Lower leg skin (tissue), 4 donors: Measurements from ENCODE around the gene IRX6. TPM values are rescaled to one million over a fixed set of nuclear protein-coding genes. Genes with fewer than 3 reads are reported as not detected.

Experiments
- DNase-seq, 2 donors: peaks; one replicate each; pipeline ENCODE4 v3.0.0-alpha.2; 2019; ENCODE audit warnings: low spot score in 2 of 2
- H3K4me3 ChIP-seq: fragments of 200-600 bp; sonication (generic); 2 replicates; pipeline ENCODE4 v1.5.1; 2017; ENCODE audit warnings: mild to moderate bottlenecking, low read depth; ENCODE audit not compliant: poor library complexity, severe bottlenecking
- CTCF ChIP-seq, 3 donors: fragments of 450-650 bp; IDR thresholded peaks; one replicate each; pipeline ENCODE4 v1.5.1; 2016; ENCODE audit warnings: antibody characterized with exemption in 3 of 3, mild to moderate bottlenecking in 3 of 3, moderate library complexity in 2 of 3
- POLR2A ChIP-seq, 2 donors: fragments of 450-650 bp; IDR thresholded peaks; one replicate each; pipeline ENCODE4 v1.6.1; 2016 to 2017; ENCODE audit warnings: antibody characterized with exemption in 2 of 2, mild to moderate bottlenecking in 1 of 2, moderate library complexity in 1 of 2
- WGBS, 2 donors: methylation state at CpG; one replicate each; pipeline ENCODE4 v1.1.5; 2018; 5-methylcytosine and 5-hydroxymethylcytosine counted together
- intact Hi-C: fragments of 100-400 bp; cut with DNase I; formaldehyde crosslinking; loops from one replicate; pipeline ENCODE4 v1.15.0; 2023; ENCODE audit warnings: low total_unique reads
- total RNA-seq, 4 donors: library from RNA; depleted of rRNA; stranded (reverse); fragments of >200 nt; gene quantifications; one replicate each; pipeline ENCODE4 v1.1.0, GENCODE V29; 2016

Gene IRX6
- total RNA-seq, 4 donors from 2014 or later: 6.7 to 17.7 (median 13.3) TPM

GRCh38 chr16:55328611-55329569 is 4.9 kb downstream of the IRX6 start:
- DNase-seq: no peak
- H3K4me3 ChIP-seq: no peak overlapping the region
- no peak for TF ChIP-seq CTCF (IDR thresholded peaks at IDR 0.05)
- no peak for TF ChIP-seq POLR2A (IDR thresholded peaks at IDR 0.05)
- WGBS, 2 donors: 69 to 76% methylated on average over 45 to 53 of the region's 55 CpGs
- intact Hi-C loops: no loop called here

- intact Hi-C loops: no loop called here
- DNase-seq: no peak
- no peak for TF ChIP-seq CTCF (IDR thresholded peaks at IDR 0.05)
- TF ChIP-seq POLR2A (IDR thresholded peaks at IDR 0.05): no peak
- no peak overlapping the region for H3K4me3 ChIP-seq
- WGBS, 2 donors: 72 to 78% methylated on average over 8 of the region's 8 CpGs
These were observed 5.9 kb downstream of the IRX6 start for GRCh38 chr16:55329791-55330428.

- WGBS, 2 donors: 66 to 73% methylated on average over 52 to 53 of the region's 53 CpGs
- DNase-seq: no peak
- H3K4me3 ChIP-seq: no peak overlapping the region
- intact Hi-C loops: no loop called here
- TF ChIP-seq POLR2A (IDR thresholded peaks at IDR 0.05) (no peak), CTCF (IDR thresholded peaks at IDR 0.05) (no peak)
These were observed 7.0 kb downstream of the IRX6 start for GRCh38 chr16:55330781-55331647.

- no peak for TF ChIP-seq POLR2A (IDR thresholded peaks at IDR 0.05)
- no peak for TF ChIP-seq CTCF (IDR thresholded peaks at IDR 0.05)
- intact Hi-C loops: no loop called here
- no peak for DNase-seq
- H3K4me3 ChIP-seq: no peak overlapping the region
- 74 to 75% methylated on average over 28 of the region's 28 CpGs for WGBS, 2 donors
These were observed 7.7 kb downstream of the IRX6 start for GRCh38 chr16:55331648-55332185.

GRCh38 chr16:55333684-55334083 is 9.7 kb downstream of the IRX6 start:
- no peak for DNase-seq
- TF ChIP-seq CTCF (IDR thresholded peaks at IDR 0.05) (no peak), POLR2A (IDR thresholded peaks at IDR 0.05) (no peak)
- 82 to 85% methylated on average over 2 of the region's 2 CpGs for WGBS, 2 donors
- intact Hi-C loops: no loop called here
- H3K4me3 ChIP-seq: no peak overlapping the region
